ENCODE data around the gene KPTN. TPM values are rescaled to one million over a fixed set of nuclear protein-coding genes. Genes with fewer than 3 reads are reported as not detected.

KPTN gene
- total RNA-seq, 1 experiment from 2014 or later, result 20.8 TPM

DNA sequence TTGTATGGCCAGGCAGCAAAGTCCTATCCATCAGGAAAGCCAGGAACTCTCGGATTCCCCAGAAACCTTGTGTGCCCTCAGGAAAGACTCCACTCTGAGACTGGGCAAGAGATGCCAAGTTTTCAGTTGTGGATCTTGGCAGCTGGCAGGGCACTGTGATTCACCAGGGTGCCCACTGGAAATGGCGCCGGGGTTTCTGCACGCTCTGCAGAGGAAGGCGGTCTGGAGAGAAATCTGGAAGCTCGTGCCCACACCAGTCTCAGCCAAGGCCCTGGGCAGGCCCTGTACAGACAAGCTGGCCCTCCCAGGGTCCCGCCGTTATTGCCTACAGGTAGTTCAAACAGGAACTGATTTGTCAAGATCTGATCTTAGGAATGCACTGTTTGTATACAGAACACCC, 26.0 kb upstream of the KPTN start:
- H3K9me2 ChIP-seq (ENCODE audit: insufficient read depth), result no peaks in the 10 kb centered on the region
- TF ChIP-seq, protein P1, sequence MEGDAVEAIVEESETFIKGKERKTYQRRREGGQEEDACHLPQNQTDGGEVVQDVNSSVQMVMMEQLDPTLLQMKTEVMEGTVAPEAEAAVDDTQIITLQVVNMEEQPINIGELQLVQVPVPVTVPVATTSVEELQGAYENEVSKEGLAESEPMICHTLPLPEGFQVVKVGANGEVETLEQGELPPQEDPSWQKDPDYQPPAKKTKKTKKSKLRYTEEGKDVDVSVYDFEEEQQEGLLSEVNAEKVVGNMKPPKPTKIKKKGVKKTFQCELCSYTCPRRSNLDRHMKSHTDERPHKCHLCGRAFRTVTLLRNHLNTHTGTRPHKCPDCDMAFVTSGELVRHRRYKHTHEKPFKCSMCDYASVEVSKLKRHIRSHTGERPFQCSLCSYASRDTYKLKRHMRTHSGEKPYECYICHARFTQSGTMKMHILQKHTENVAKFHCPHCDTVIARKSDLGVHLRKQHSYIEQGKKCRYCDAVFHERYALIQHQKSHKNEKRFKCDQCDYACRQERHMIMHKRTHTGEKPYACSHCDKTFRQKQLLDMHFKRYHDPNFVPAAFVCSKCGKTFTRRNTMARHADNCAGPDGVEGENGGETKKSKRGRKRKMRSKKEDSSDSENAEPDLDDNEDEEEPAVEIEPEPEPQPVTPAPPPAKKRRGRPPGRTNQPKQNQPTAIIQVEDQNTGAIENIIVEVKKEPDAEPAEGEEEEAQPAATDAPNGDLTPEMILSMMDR (conservative IDR thresholded peaks at IDR 0.05), result no peak
- no peak for TF ChIP-seq EZH2 (IDR thresholded peaks at IDR 0.05; ENCODE audit: low read depth)
- ChIA-PET CTCF (no interaction called here), POLR2A (ENCODE audit: unreplicated experiment) (no interaction called here)
- H3F3A ChIP-seq (ENCODE audit: insufficient read depth, low read depth), result no peaks in the 10 kb centered on the region
- no peaks in the 10 kb centered on the region for H3K9me3 ChIP-seq (ENCODE audit: insufficient read depth, low read depth)
- no peak overlapping the region for H3K4me3 ChIP-seq
- H3K27ac ChIP-seq, result no peak overlapping the region
- peaks cover 63% of the 10 kb centered on the region for H3K79me2 ChIP-seq (ENCODE audit: low read depth)
- H3K4me1 ChIP-seq (replicated peaks; ENCODE audit: insufficient read depth), result peaks cover 14% of the 10 kb centered on the region
- H3K27me3 ChIP-seq (ENCODE audit: insufficient read depth, low read depth), result no peaks in the 10 kb centered on the region
- BruUV-seq (replicated peaks), result no TSS peak
- intact Hi-C loops (cut with micrococcal nuclease; ENCODE audit: unreplicated experiment), result loop anchor here (10.0 kb wide), 1 partner anchor 355 kb away; no protein-coding TSS in a partner anchor
- H3K36me3 ChIP-seq (ENCODE audit: low read depth), result no peaks in the 10 kb centered on the region
- H4K20me1 ChIP-seq (ENCODE audit: insufficient read depth), result peaks cover 16% of the 10 kb centered on the region
- no peak overlapping the region for H2AFZ ChIP-seq
- DNase-seq, result no peak
- no peak overlapping the region for H3K4me2 ChIP-seq

DNA sequence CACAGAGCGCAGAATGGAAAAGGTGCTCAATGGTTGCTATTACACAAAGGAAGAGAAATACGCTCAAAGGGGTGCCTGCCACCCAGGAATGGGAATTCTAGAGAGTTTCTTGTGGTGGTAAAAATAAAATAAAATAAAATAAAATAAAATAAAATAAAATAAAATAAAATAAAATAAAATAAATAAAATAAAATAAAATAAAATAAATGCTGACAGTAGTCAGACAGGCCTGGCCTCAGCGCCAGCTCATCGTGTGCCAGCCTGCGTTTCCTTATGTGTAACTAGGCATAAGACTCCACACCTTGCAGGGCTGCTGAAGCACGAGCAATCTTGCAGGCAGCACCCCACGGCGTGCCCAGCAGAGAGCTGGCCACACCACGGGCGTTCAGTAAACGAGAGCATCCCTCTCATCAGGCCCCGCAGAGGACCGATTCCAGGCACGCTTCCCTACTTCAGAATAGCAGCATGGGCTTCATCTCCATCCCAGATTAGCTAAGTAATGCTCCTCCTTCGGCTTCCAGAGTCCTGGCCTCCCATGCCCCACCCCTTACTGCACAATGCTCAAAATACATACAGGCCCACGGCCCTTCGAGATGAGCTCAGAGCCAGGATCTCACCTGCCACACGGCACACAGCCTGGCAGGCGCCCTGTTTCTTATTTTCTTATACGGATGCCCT, 25.3 kb upstream of the KPTN start:
- Histone ChIP-seq H3K27ac (no peak overlapping the region), H4K20me1 (ENCODE audit: insufficient read depth) (peaks cover 21% of the 10 kb centered on the region), H3K4me3 (no peak overlapping the region), H3K36me3 (ENCODE audit: low read depth) (no peaks in the 10 kb centered on the region), H3K4me1 (replicated peaks; ENCODE audit: insufficient read depth) (peaks cover 14% of the 10 kb centered on the region), H3F3A (ENCODE audit: insufficient read depth, low read depth) (no peaks in the 10 kb centered on the region), H3K9me3 (ENCODE audit: insufficient read depth, low read depth) (no peaks in the 10 kb centered on the region), H3K79me2 (ENCODE audit: low read depth) (peaks cover 59% of the 10 kb centered on the region), H3K9me2 (ENCODE audit: insufficient read depth) (no peaks in the 10 kb centered on the region), H2AFZ (no peak overlapping the region), H3K27me3 (ENCODE audit: insufficient read depth, low read depth) (no peaks in the 10 kb centered on the region), H3K4me2 (no peak overlapping the region)
- intact Hi-C loops (cut with micrococcal nuclease; ENCODE audit: unreplicated experiment), result no loop called here
- TF ChIP-seq, protein P1 (conservative IDR thresholded peaks at IDR 0.05), result no peak
- TF ChIP-seq EZH2 (IDR thresholded peaks at IDR 0.05; ENCODE audit: low read depth), result no peak
- DNase-seq, result no peak
- ChIA-PET POLR2A (ENCODE audit: unreplicated experiment) (interaction anchor here (0.6 to 0.7 kb wide), 2 partner anchors 13 to 44 kb away, joined by 4 to 6 read pairs; no protein-coding TSS in a partner anchor), CTCF (interaction anchor here (0.6 kb wide), 1 partner anchor 76 kb away, joined by 3 read pairs; no protein-coding TSS in a partner anchor)
- no TSS peak for BruUV-seq (replicated peaks)

DNA sequence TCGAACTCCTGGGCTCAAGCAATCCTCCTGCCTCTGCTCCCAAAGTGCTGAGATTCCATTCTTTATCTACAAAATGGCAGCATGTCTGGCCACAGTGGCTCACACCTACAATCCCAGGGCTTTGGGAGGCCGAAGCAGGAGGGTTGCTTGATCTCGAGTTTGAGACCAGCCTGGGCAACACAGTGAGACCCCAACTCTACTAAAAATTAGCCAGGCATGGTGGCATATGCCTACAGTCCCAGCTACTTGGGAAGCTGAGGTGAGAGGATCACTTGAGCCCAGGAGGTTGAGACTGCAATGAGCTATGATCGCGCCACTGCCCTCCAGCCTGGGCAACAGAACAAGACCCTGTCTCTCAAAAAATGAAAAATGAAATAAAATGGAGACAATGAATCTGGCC, 24.7 kb upstream of the KPTN start:
- POLR2A ChIA-PET (ENCODE audit: unreplicated experiment), result interaction anchor here (0.6 to 0.7 kb wide), 2 partner anchors 14 to 44 kb away, joined by 4 to 6 read pairs; no protein-coding TSS in a partner anchor
- Histone ChIP-seq H4K20me1 (ENCODE audit: insufficient read depth) (peaks cover 22% of the 10 kb centered on the region), H3K9me2 (ENCODE audit: insufficient read depth) (no peaks in the 10 kb centered on the region), H3K4me3 (no peak overlapping the region), H3K4me2 (no peak overlapping the region), H2AFZ (no peak overlapping the region), H3K4me1 (replicated peaks; ENCODE audit: insufficient read depth) (peaks cover 14% of the 10 kb centered on the region), H3F3A (ENCODE audit: insufficient read depth, low read depth) (no peaks in the 10 kb centered on the region), H3K79me2 (ENCODE audit: low read depth) (peaks cover 53% of the 10 kb centered on the region), H3K27me3 (ENCODE audit: insufficient read depth, low read depth) (no peaks in the 10 kb centered on the region), H3K27ac (no peak overlapping the region), H3K36me3 (ENCODE audit: low read depth) (no peaks in the 10 kb centered on the region), H3K9me3 (ENCODE audit: insufficient read depth, low read depth) (no peaks in the 10 kb centered on the region)
- TF ChIP-seq, protein P1 (conservative IDR thresholded peaks at IDR 0.05), result no peak
- no peak for TF ChIP-seq EZH2 (IDR thresholded peaks at IDR 0.05; ENCODE audit: low read depth)
- DNase-seq, result no peak
- intact Hi-C loops (cut with micrococcal nuclease; ENCODE audit: unreplicated experiment), result no loop called here
- CTCF ChIA-PET, result interaction anchor here (0.6 kb wide), 1 partner anchor 77 kb away, joined by 3 read pairs; no protein-coding TSS in a partner anchor
- BruUV-seq (replicated peaks), result no TSS peak

All from PC-9 (cell line).